Mucosa of rectum (tissue), 2 donors: ENCODE data around the gene NUBP1.
"Not testable (repeated sequence)": the region's sequence is repeated elsewhere in the genome, so short reads cannot be mapped to it uniquely, and the experiment has no call there.

Source experiments
- H3K27ac ChIP-seq, 2 donors: one replicate each; pipeline ENCODE4 v1.7.0; 2013; ENCODE audit warnings: inconsistent platforms in 2 of 2, low read depth in 2 of 2, low read length in 2 of 2
- H3K27me3 ChIP-seq, 2 donors: one replicate each; pipeline ENCODE4 v1.7.0; 2013; ENCODE audit warnings: low read length in 2 of 2; ENCODE audit not compliant: control insufficient read depth in 2 of 2, insufficient read depth in 2 of 2
- H3K36me3 ChIP-seq, 2 donors: one replicate each; pipeline ENCODE4 v1.7.0; 2013; ENCODE audit warnings: low read length in 2 of 2; ENCODE audit not compliant: control insufficient read depth in 2 of 2, insufficient read depth in 2 of 2
- H3K4me1 ChIP-seq, 2 donors: one replicate each; pipeline ENCODE4 v1.7.0; 2013; ENCODE audit warnings: low read length in 2 of 2, mild to moderate bottlenecking in 1 of 2; ENCODE audit not compliant: control insufficient read depth in 2 of 2, insufficient read depth in 2 of 2
- H3K4me3 ChIP-seq, 2 donors: one replicate each; pipeline ENCODE4 v1.7.0; 2013; ENCODE audit warnings: low read length in 2 of 2
- H3K9ac ChIP-seq, 2 donors: one replicate each; pipeline ENCODE4 v1.7.0; 2013; ENCODE audit warnings: low read length in 2 of 2, low read depth in 1 of 2, mild to moderate bottlenecking in 1 of 2
- H3K9me3 ChIP-seq, 2 donors: one replicate each; pipeline ENCODE4 v1.7.0; 2013; ENCODE audit warnings: low read length in 2 of 2; ENCODE audit not compliant: control insufficient read depth in 2 of 2
- donor health status: healthy.
- donor health status: Normal muscosa, but diverticular disease.

NUBP1 gene

GRCh38 chr16:10737068-10737625 is 6.5 kb upstream of the NUBP1 start:
- Histone ChIP-seq H3K9me3 (no peaks in the 10 kb centered on the region), H3K27ac (peak overlapping the region in 1 of 2 donors; percentile 2), H3K4me3 (peak overlapping the region; percentile 70 to 71), H3K27me3 (no peaks in the 10 kb centered on the region), H3K4me1 (peaks cover 3 to 5% of the 10 kb centered on the region in 2 donors), H3K9ac (peak overlapping the region; percentile 34 to 63), H3K36me3 (no peaks in the 10 kb centered on the region)

DNA sequence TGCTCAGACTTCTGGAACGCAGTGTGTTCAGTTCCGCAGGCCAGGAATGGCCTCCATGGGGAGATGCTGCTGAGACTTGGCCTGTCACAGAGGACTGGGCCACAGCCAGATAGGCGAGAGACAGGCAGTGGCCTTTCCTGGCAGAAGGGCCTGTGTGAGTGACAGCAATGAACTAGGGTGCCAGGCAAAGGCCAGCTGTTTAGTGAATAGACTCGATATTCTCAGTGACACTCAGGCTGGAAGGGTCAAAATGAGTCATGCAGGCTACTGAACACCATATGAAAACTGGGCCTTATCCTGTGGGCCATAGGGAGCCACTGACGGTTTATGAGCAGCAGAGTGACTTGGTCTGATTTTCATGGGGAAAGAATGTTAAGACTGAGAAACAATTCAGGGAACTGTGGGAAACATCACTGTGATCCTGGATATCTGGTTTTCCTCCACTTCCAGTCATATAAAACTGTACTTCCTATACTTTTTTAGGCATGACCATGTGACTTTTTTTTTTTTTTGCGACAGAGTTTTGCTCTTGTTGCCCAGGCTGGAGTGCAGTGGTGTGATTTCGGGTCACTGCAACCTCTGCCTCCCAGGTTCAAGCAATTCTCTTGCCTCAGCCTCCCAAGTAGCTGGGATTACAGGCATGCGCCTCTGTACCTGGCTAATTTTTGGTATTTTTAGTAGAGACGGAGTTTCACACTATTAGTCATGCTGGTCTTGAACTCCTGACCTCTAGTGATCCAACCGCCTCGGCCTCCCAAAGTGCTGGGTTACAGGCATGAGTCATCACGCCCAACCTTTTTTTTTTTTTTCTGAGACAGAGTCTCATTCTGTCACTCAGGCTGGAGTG is 5.2 kb upstream of the NUBP1 start:
- no peaks in the 10 kb centered on the region for H3K9me3 ChIP-seq
- H3K36me3 ChIP-seq = no peaks in the 10 kb centered on the region
- H3K4me3 ChIP-seq = no peak overlapping the region
- peak overlapping the region in 1 of 2 donors; percentile 31 for H3K27ac ChIP-seq
- no peaks in the 10 kb centered on the region for H3K27me3 ChIP-seq
- peaks cover 7 to 10% of the 10 kb centered on the region in 2 donors for H3K4me1 ChIP-seq
- H3K9ac ChIP-seq = no peak overlapping the region

GRCh38 chr16:10740000-10740844 is 3.4 kb upstream of the NUBP1 start:
- Histone ChIP-seq H3K27ac (no peak overlapping the region), H3K36me3 (no peaks in the 10 kb centered on the region), H3K27me3 (no peaks in the 10 kb centered on the region), H3K4me3 (no peak overlapping the region), H3K9ac (no peak overlapping the region), H3K9me3 (no peaks in the 10 kb centered on the region), H3K4me1 (peaks cover 14 to 16% of the 10 kb centered on the region in 2 donors)

DNA sequence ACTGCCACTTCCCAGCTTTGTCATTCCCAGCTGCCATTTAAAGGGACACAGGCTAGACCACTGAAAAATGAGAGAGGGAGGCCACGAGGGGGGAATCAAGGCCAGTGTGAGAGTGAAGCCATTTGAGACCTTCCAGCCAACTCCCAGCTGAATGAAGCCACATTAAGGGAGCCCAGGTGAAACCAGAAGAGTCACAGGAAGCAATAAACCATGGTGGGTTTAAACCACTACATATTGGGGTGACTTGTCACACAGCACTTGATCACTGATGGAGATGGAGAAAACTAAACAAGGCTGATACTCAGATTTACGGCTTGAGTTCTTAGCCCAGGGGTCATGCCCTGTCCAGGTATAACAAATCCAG is 2.8 kb upstream of the NUBP1 start:
- Histone ChIP-seq H3K4me1 (peaks cover 16 to 17% of the 10 kb centered on the region in 2 donors), H3K9me3 (no peaks in the 10 kb centered on the region), H3K27me3 (no peaks in the 10 kb centered on the region), H3K36me3 (no peaks in the 10 kb centered on the region), H3K9ac (no peak overlapping the region), H3K4me3 (no peak overlapping the region), H3K27ac (no peak overlapping the region)

GRCh38 chr16:10741249-10741648 is 2.4 kb upstream of the NUBP1 start:
- not testable (repeated sequence) for H3K4me3 ChIP-seq, H3K36me3 ChIP-seq, H3K27me3 ChIP-seq, H3K9me3 ChIP-seq, H3K9ac ChIP-seq, H3K27ac ChIP-seq
- H3K4me1 ChIP-seq = peaks cover 16 to 17% of the 10 kb centered on the region in 2 donors

DNA sequence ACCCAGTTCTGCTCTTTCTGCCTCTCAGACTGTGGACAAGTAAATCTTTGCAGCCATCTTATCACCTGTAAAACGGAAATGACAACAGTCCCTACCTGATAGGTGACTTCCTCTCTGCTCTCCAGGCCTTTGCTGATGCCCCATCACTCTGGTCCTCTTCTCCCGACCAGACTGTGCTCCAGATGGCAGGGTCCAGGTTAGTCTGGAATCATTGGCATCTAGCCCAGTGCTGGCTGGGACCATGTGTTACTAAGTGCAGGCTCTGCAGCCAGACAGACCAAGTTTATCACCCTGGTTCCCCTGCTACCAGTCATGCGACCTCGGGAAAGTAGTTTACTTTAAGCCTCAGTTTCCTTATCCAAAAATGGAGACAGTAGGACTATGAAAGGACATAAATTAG is 1.8 kb upstream of the NUBP1 start:
- Histone ChIP-seq H3K4me1 (peaks cover 16 to 17% of the 10 kb centered on the region in 2 donors), H3K9me3 (no peaks in the 10 kb centered on the region), H3K9ac (no peak overlapping the region), H3K27ac (no peak overlapping the region), H3K4me3 (no peak overlapping the region), H3K27me3 (no peaks in the 10 kb centered on the region), H3K36me3 (no peaks in the 10 kb centered on the region)

- peaks cover 12 to 15% of the 10 kb centered on the region in 2 donors for H3K4me1 ChIP-seq
- peak overlapping the region; percentile 86 to 97 for H3K4me3 ChIP-seq
- peak overlapping the region; percentile 90 to 95 for H3K9ac ChIP-seq
Measured at GRCh38 chr16:10743227-10743609, 424 bp upstream of the NUBP1 start.

GRCh38 chr16:10744370-10745030 is 858 bp downstream of the NUBP1 start:
- Histone ChIP-seq H3K4me1 (peaks cover 10 to 13% of the 10 kb centered on the region in 2 donors), H3K9me3 (no peaks in the 10 kb centered on the region), H3K36me3 (peaks cover 14 to 18% of the 10 kb centered on the region in 2 donors), H3K27me3 (no peaks in the 10 kb centered on the region), H3K27ac (peak overlapping the region; percentile 34 to 100), H3K4me3 (peak overlapping the region; percentile 59 to 63), H3K9ac (peak overlapping the region; percentile 54 to 57)

More at GRCh38 chr16:10743227-10743609, 424 bp upstream of the NUBP1 start:
- Histone ChIP-seq H3K36me3 (peaks cover 7% of the 10 kb centered on the region in 2 donors), H3K27ac (peak overlapping the region; percentile 99 to 100), H3K9me3 (no peaks in the 10 kb centered on the region), H3K27me3 (no peaks in the 10 kb centered on the region)

GRCh38 chr16:10745841-10746240 is 2.2 kb downstream of the NUBP1 start:
- Histone ChIP-seq H3K4me1 (peaks cover 10 to 13% of the 10 kb centered on the region in 2 donors), H3K4me3 (no peak overlapping the region), H3K27ac (no peak overlapping the region), H3K9me3 (no peaks in the 10 kb centered on the region), H3K27me3 (no peaks in the 10 kb centered on the region), H3K9ac (no peak overlapping the region), H3K36me3 (peaks cover 18 to 22% of the 10 kb centered on the region in 2 donors)
